H9 (cell line): Measurements from ENCODE around the gene ANKRD13B. TPM values are rescaled to one million over a fixed set of nuclear protein-coding genes. Genes with fewer than 3 reads are reported as not detected.

Source experiments
- DNase-seq: peaks from one replicate; pipeline ENCODE4 v3.0.0-alpha.2; 2017
- H2AFZ ChIP-seq: one replicate; pipeline ENCODE4 v1.6.1; 2013; ENCODE audit warnings: mild to moderate bottlenecking, low read length, control low read depth, moderate library complexity
- H2AK5ac ChIP-seq: 2 replicates; pipeline ENCODE4 v1.6.1; 2013; ENCODE audit warnings: low read length, control low read depth, mixed read lengths; ENCODE audit not compliant: insufficient read length
- H2BK120ac ChIP-seq: one replicate; pipeline ENCODE4 v1.6.1; 2013; ENCODE audit warnings: low read depth, mild to moderate bottlenecking, low read length, control low read depth, inconsistent platforms; ENCODE audit not compliant: poor library complexity, severe bottlenecking
- H2BK12ac ChIP-seq: 2 replicates; pipeline ENCODE4 v1.6.1; 2013; ENCODE audit warnings: low read length, control low read depth, mixed read lengths, low read depth; ENCODE audit not compliant: insufficient read length
- H2BK15ac ChIP-seq: 2 replicates; pipeline ENCODE4 v1.6.1; 2013; ENCODE audit warnings: low read depth, low read length, control low read depth
- H2BK20ac ChIP-seq: one replicate; pipeline ENCODE4 v1.6.1; 2013; ENCODE audit warnings: low read depth, mild to moderate bottlenecking, low read length, control low read depth, inconsistent platforms; ENCODE audit not compliant: poor library complexity, severe bottlenecking
- H2BK5ac ChIP-seq: 2 replicates; pipeline ENCODE4 v1.6.1; 2013; ENCODE audit warnings: low read length, control low read depth, mixed read lengths; ENCODE audit not compliant: insufficient read length
- H3K14ac ChIP-seq: 2 replicates; pipeline ENCODE4 v1.6.1; 2013; ENCODE audit warnings: low read length, control low read depth; ENCODE audit not compliant: insufficient read depth
- H3K18ac ChIP-seq: 2 replicates; pipeline ENCODE4 v1.6.1; 2013; ENCODE audit warnings: low read depth, mild to moderate bottlenecking, mixed read lengths, low read length, control low read depth; ENCODE audit not compliant: insufficient read length
- H3K23ac ChIP-seq: 2 replicates; pipeline ENCODE4 v1.6.1; 2013; ENCODE audit warnings: low read length, control low read depth, mixed read lengths, low read depth; ENCODE audit not compliant: insufficient read length
- H3K23me2 ChIP-seq: 2 replicates; pipeline ENCODE4 v1.6.1; 2013; ENCODE audit warnings: low read depth, mild to moderate bottlenecking, mixed read lengths, low read length, control low read depth; ENCODE audit not compliant: insufficient read length, poor library complexity, severe bottlenecking
- H3K27ac ChIP-seq: 2 replicates; pipeline ENCODE4 v1.5.1; 2013; ENCODE audit warnings: low read length, control low read depth, mixed read lengths, low read depth; ENCODE audit not compliant: insufficient read length
- H3K27me3 ChIP-seq: 2 replicates; pipeline ENCODE4 v1.6.1; 2013; ENCODE audit warnings: low read length, control low read depth, inconsistent platforms; ENCODE audit not compliant: insufficient read depth
- H3K4ac ChIP-seq: 2 replicates; pipeline ENCODE4 v1.6.1; 2013; ENCODE audit warnings: low read depth, mild to moderate bottlenecking, control low read depth, inconsistent platforms, low read length, moderate library complexity
- H3K4me1 ChIP-seq: 2 replicates; pipeline ENCODE4 v1.6.1; 2013; ENCODE audit warnings: low read length, control low read depth, inconsistent platforms; ENCODE audit not compliant: insufficient read depth
- H3K4me2 ChIP-seq: 2 replicates; pipeline ENCODE4 v1.6.1; 2013; ENCODE audit warnings: low read length, control low read depth, mixed read lengths; ENCODE audit not compliant: insufficient read length, insufficient read depth
- H3K56ac ChIP-seq: 2 replicates; pipeline ENCODE4 v1.6.1; 2013; ENCODE audit warnings: low read depth, mild to moderate bottlenecking, mixed read lengths, low read length, control low read depth; ENCODE audit not compliant: insufficient read length
- H3K79me1 ChIP-seq: 2 replicates; pipeline ENCODE4 v1.6.1; 2013; ENCODE audit warnings: low read depth, mild to moderate bottlenecking, moderate library complexity, low read length, control low read depth, inconsistent platforms; ENCODE audit not compliant: insufficient read depth, poor library complexity, severe bottlenecking
- H3K79me2 ChIP-seq: 2 replicates; pipeline ENCODE4 v1.6.1; 2013; ENCODE audit warnings: low read length, control low read depth, inconsistent platforms; ENCODE audit not compliant: insufficient read depth
- H3K9ac ChIP-seq: 2 replicates; pipeline ENCODE4 v1.6.1; 2013; ENCODE audit warnings: low read length, control low read depth, mixed read lengths; ENCODE audit not compliant: insufficient read length; ENCODE audit errors: extremely low read depth
- H3K9me3 ChIP-seq: one replicate; pipeline ENCODE4 v1.6.1; 2013; ENCODE audit warnings: low read depth, low read length, inconsistent platforms; ENCODE audit not compliant: control insufficient read depth
- H3T11ph ChIP-seq: one replicate; pipeline ENCODE4 v1.6.1; 2013; ENCODE audit warnings: mild to moderate bottlenecking, low read length, control low read depth, inconsistent platforms
- H4K20me1 ChIP-seq: one replicate; pipeline ENCODE4 v1.6.1; 2013; ENCODE audit not compliant: control insufficient read depth, insufficient read length, insufficient read depth
- H4K5ac ChIP-seq: 2 replicates; pipeline ENCODE4 v1.6.1; 2013; ENCODE audit warnings: low read depth, mild to moderate bottlenecking, mixed read lengths, low read length, control low read depth; ENCODE audit not compliant: insufficient read length
- H4K8ac ChIP-seq: replicated peaks from 2 replicates; pipeline ENCODE4 v1.6.1; 2013; ENCODE audit warnings: low read length, control low read depth, mixed read lengths, low read depth; ENCODE audit not compliant: insufficient read length
- H4K91ac ChIP-seq: 2 replicates; pipeline ENCODE4 v1.6.1; 2013; ENCODE audit warnings: low read depth, mild to moderate bottlenecking, moderate library complexity, mixed read lengths, low read length, control low read depth; ENCODE audit not compliant: insufficient read length
- H3K27ac Mint-ChIP-seq, 3 experiments: 2 replicates in 2 of 3; 3 replicates in 1 of 3; pipeline ENCODE4 v1.8.0; 2020 to 2021; ENCODE audit warnings: mixed read lengths in 3 of 3, mild to moderate bottlenecking in 1 of 3, moderate library complexity in 1 of 3
- H3K27me3 Mint-ChIP-seq: 2 replicates; pipeline ENCODE4 v1.8.0; 2021; ENCODE audit warnings: low read depth, mild to moderate bottlenecking, moderate library complexity, mixed read lengths
- H3K36me3 Mint-ChIP-seq, 3 experiments: 2 replicates in 2 of 3; 3 replicates in 1 of 3; pipeline ENCODE4 v1.8.0; 2020 to 2021; ENCODE audit warnings: low read depth in 3 of 3, mixed read lengths in 3 of 3; ENCODE audit not compliant: insufficient read depth in 1 of 3
- H3K4me1 Mint-ChIP-seq, 2 experiments: 2 replicates each; pipeline ENCODE4 v1.8.0; 2020; ENCODE audit warnings: mixed read lengths in 2 of 2
- H3K4me3 Mint-ChIP-seq, 2 experiments: 2 replicates in 1 of 2; 3 replicates in 1 of 2; pipeline ENCODE4 v1.8.0; 2020 to 2021; ENCODE audit warnings: mild to moderate bottlenecking in 2 of 2, mixed read lengths in 2 of 2, moderate library complexity in 1 of 2
- H3K9me3 Mint-ChIP-seq, 2 experiments: 2 replicates in 1 of 2; 3 replicates in 1 of 2; pipeline ENCODE4 v1.8.0; 2020; ENCODE audit warnings: mild to moderate bottlenecking in 2 of 2, mixed read lengths in 2 of 2, moderate library complexity in 1 of 2
- CTCF ChIP-seq: fragments of 200-600 bp; sonication (generic); conservative IDR thresholded peaks from 3 replicates; pipeline ENCODE4 v1.8.0; 2021; ENCODE audit warnings: antibody characterized with exemption, mild to moderate bottlenecking
- WGBS: extraction: QIAGEN DNeasy Blood & Tissue Kit; methylation state at CpG from one replicate; pipeline ENCODE4 v1.1.7; 2013; ENCODE audit warnings: missing lambda C conversion rate, low lambda C conversion rate, mixed read lengths; ENCODE audit not compliant: insufficient read length; ENCODE audit errors: extremely low coverage; 5-methylcytosine and 5-hydroxymethylcytosine counted together
- total RNA-seq: library from RNA; stranded (reverse); gene quantifications from 2 replicates; pipeline ENCODE4 v1.2.1, GENCODE V29; 2021

The ANKRD13B gene
- total RNA-seq, 1 experiment from 2014 or later, result 24.2 TPM

DNA sequence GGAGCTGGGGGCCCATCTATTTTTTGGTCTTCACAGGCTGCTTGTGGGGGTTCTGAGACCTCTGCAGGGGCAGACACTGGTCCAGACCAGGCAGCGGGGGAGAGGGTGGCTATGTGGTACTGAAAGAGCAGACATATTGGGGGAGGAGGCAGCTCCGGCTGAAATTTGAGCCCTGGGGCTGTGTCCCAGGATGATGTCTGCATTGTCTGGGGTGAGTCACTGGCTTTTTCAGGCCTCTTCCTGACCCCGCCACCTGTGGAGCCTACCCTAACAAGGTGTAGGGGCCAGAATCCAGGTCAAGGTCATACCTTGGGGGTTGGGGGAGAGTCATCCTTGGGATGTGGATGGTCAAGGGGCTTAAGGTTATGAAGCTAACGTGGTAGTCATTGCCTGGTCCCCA lies 27.3 kb downstream of the ANKRD13B start:
- no peak overlapping the region for H3K23ac ChIP-seq
- H3K27me3 ChIP-seq, result peaks cover 11% of the 10 kb centered on the region
- no peaks in the 10 kb centered on the region for H3K79me1 ChIP-seq
- H2BK20ac ChIP-seq, result no peak overlapping the region
- Mint-ChIP-seq H3K9me3 (no peaks in the 10 kb centered on the region), H3K36me3 (no peaks in the 10 kb centered on the region; a peak in 1 of 7 replicates), H3K4me3 (peak overlapping the region in 1 of 2 experiments; percentile 40; a peak in 1 of 5 replicates), H3K27ac (no peak overlapping the region), H3K27me3 (peaks cover 80% of the 10 kb centered on the region), H3K4me1 (peaks cover 48 to 71% of the 10 kb centered on the region in 2 experiments)
- no peak overlapping the region for H4K5ac ChIP-seq
- H2BK15ac ChIP-seq, result no peak overlapping the region
- H3K23me2 ChIP-seq, result peaks cover 18% of the 10 kb centered on the region
- no CpG with 5 or more reads among the region's 4 CpGs for WGBS
- no peak overlapping the region for H2BK5ac ChIP-seq
- H3K4me1 ChIP-seq, result peaks cover 5% of the 10 kb centered on the region; the same call in 1 of the 2 replicates
- H4K20me1 ChIP-seq, result no peaks in the 10 kb centered on the region
- H3K18ac ChIP-seq, result no peak overlapping the region
- no peak overlapping the region for H4K8ac ChIP-seq
- H3K14ac ChIP-seq, result no peak overlapping the region
- H3K56ac ChIP-seq, result no peak overlapping the region
- H3K4me2 ChIP-seq, result no peak overlapping the region
- no peak overlapping the region for H2AK5ac ChIP-seq
- no peak overlapping the region for H3K9ac ChIP-seq
- H3K27ac ChIP-seq, result no peak overlapping the region
- no peak overlapping the region for H3K4ac ChIP-seq
- H2AFZ ChIP-seq, result no peak overlapping the region
- no peak for TF ChIP-seq CTCF
- no peak overlapping the region for H4K91ac ChIP-seq
- DNase-seq, result peak; percentile 72
- H2BK12ac ChIP-seq, result no peak overlapping the region
- no peak overlapping the region for H3T11ph ChIP-seq
- H3K9me3 ChIP-seq, result no peaks in the 10 kb centered on the region
- H3K79me2 ChIP-seq, result no peaks in the 10 kb centered on the region
- no peak overlapping the region for H2BK120ac ChIP-seq
